DMS79 (cell line): Measurements from ENCODE around the gene RGPD5.
"Not testable (repeated sequence)": the region's sequence is repeated elsewhere in the genome, so short reads cannot be mapped to it uniquely, and the experiment has no call there.

Experiments used
- DNase-seq: peaks from one replicate; lab custom pipeline; 2025; lab: John Stamatoyannopoulos, UW

Gene RGPD5

DNA sequence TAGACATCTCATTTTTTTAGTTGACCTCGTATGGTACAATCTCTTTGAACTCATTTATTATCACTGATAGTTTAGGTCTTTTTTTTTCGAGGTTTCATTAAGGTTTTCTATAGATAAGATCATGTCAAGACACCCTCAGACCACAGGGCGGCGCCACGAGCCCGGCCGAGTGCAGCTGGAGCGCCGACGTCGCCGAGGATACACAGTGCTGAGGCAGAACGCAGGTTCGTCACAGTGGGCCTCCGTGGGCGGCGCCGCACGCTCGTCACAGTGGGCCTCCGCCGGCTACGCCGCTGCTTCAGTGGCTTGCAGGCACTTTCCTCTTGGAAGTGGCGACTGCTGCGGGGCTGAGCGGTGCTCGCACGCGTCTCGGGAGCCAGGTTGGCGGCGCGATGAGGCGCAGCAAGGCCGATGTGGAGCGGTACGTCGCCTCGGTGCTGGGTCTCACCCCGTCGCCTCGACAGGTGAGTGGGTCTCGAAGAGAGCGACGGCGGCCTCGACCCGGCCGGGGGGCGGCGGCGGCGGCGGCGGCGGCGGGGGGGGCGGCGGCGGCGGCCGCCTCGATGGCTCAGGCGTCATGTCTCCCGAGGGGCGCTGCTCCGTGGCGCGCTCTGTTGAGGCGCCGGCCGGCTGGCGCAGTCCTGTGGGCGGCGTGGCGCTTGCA, at the start of gene RGPD5:
RGPD5 (plus strand) TSS at position 232 of the 664 bp plus-strand sequence; CDS start at position 393, 161 bp downstream.
- DNase-seq: not testable (repeated sequence)

DNA sequence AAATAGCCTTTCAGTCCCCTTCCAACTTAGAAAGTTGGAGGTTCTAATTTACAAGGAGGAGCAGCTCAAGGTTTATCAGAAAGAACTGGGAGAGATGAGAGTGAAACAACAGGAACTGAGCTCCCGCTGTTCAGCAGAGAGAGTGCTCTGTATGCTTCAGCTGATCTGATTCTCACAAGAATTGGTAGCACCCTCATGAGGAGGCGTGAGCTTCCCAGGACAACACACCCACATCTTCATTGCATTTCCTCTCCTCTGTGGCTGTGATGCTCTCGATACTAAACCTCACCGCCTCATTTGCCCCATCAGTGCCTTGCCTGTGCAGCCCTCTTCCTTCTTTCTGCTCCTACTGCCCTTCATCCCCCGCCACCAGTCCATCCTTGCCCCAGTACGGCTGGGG, 42.5 kb upstream of the RGPD5 start:
- DNase-seq: not testable (repeated sequence)

DNA sequence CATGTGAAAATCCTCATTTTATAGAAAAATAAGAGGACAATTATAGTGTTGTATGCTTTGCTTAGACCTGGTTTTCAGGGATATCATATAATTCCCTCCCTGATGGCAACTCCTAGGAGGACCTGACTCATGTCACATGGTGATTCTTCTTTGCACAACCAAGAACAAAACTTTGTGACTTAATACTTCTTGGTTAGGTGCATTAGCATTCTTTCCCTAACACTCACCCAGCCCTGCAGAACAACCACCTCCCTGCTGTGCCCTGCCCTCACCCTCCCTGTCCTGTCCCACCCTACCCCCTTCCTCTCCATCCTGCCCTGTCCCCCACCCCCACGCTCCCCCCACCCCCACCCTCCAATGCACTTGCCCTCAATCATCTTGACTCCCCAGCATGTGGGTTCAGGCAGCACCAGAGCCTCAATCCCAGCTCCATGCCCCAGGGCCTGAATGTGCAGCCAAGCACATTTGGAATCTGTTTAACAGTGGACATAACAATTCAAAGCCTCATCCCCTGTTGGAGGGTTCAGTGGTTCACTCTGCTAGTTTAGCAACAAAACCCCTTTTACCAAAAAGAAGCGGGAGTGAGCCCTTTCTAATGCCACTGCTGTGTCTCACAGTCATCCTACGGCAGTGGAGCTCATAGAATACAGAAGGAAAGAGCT, 36.8 kb upstream of the RGPD5 start:
- DNase-seq: not testable (repeated sequence)

DNA sequence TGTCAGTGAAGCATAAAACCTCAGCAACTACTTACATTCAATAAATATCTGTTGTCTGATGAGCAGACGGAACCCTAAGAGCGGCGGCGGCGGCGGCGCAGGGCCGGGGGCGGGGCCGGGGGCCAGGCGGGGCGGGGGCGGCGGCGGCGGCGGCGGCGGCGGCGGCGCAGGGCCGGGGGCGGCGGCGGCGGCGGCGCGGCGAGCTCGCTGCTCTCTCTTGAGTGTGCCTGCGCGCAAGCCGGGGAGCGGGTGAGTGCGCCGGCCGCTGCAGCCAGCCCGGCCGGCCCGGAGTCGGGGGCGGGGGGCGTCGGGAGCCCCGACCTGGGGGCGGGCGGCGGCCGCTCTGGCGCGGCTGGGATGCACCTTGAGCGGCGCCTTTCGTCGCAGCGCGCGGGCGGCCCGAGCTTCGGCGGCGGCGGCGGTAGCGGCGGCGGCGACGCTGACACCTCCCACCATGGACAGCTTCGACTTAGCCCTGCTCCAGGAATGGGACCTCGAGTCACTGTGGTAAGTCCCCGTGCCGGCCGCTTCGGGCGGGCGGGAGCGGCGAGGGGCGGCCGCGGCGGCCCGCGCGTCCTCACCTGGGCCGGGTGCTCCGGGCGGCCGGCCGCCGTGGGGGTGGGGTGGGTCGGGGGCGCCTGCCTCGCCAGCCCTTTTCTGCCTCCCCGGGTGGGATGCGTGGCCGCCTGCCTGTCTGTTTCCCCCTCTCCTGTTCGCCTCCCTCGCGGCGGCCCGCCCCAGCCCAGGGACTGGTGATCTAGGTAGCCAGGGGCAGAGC, 33.7 kb upstream of the RGPD5 start:
- not testable (repeated sequence) for DNase-seq

DNA sequence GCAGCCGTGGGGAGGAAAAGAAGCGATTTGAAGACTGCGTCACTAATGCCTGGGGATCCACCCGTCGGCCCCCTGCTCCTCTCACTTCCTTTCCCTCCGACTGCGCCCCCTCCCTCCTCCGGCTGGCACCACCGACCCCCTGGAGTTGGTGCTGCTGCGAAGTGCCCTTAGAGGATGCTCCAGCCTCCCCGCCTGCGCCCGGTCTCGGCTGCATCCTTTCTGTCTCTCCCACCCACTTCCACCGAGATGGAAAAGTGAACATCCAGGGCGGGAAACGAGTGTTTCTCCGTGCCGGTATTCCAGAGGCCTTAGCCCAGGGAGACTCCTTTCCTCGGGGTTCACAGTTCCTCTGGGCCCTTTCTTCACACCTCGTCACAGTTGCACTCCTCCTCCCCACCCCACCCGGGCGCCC, 33.1 kb upstream of the RGPD5 start:
- not testable (repeated sequence) for DNase-seq

DNA sequence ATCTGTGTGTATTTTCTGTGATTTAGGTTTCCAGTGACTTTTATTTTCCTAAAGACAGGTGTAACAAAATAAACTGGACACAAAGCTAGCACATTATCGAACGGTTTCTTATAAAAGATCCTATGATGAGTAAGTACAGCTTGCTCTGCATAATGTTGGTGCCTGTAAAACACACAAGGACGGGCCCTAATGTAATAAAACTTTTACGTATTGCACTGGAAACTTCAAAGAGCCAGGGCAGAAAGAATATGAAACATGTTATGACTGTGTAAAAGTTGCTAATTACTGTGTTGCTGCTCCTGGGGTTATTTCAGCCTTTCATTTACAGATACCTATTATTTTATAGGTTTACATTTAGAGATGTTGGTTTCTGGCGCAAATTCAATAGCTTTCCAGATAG, 32.1 kb upstream of the RGPD5 start:
- DNase-seq: not testable (repeated sequence)

DNA sequence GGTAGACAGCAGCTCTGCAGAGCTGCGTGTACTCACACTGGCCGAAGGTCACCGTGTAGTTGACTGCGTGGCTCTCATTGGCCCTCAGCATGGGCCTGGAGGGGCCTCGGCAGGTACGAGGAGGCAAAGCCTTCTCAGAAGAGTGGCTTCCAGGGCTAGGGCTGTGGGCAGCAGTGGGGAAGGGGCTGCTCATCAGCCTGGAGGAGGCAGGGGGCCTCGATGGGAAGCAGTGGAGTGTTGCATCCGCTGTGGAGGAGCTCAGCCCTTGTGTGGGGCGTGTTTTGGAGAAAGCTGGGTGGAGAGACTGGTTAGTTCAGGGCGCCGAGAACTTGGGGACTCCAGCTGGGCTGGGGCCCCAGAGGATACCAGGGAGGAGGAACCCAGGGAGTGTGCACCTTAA, 28.0 kb upstream of the RGPD5 start:
- DNase-seq: not testable (repeated sequence)

DNA sequence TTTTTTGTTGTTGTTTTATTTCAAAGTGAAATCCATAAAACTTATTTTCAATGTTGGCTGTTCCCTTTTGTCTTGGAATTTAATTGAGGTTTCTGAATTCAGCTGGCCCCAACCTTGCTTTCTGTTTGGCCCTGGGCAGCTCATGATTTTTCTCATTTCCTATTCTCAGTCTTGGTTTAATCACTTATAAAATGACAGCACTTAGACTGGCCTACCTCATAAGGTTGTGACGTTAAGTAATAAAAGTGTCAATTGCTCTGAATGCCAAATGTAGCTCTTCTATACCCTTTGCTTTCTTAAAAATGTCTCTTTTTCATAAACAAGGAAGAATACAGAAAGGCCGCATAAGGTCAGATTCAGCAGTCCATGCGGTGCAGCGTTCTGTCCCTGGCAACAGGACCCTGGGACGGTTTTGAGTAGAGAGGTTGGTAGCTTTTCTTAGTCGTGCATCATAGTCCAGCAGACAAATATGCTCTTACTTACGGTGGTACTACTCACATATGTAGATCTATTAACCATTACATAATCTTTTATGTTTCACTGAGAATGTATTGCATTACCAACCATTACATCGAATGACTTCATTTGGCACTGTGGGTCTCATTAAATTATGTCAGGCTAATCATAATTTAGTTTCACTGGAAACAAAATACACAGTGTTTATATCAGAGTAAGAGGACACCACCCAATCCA, 27.1 kb upstream of the RGPD5 start:
- not testable (repeated sequence) for DNase-seq

DNA sequence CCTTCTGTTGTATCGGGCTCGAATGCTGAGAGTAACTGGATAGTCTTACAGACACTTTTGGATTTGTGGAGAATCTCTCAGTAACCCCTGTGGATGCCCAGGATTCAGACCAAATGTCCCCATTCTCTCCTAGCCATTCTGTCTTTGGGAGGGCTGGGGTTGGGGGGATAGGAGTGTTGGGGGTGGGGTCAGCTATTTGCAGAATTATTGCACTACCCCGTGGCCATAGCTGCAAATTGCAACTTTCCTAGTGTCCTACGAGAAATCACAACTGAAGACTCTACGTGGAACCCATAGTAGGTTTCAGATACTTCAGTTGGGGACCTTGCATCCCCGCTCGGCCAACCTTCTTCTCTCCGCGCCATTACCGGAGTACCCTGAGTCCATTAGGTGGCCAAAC, 25.2 kb upstream of the RGPD5 start:
- DNase-seq: not testable (repeated sequence)

DNA sequence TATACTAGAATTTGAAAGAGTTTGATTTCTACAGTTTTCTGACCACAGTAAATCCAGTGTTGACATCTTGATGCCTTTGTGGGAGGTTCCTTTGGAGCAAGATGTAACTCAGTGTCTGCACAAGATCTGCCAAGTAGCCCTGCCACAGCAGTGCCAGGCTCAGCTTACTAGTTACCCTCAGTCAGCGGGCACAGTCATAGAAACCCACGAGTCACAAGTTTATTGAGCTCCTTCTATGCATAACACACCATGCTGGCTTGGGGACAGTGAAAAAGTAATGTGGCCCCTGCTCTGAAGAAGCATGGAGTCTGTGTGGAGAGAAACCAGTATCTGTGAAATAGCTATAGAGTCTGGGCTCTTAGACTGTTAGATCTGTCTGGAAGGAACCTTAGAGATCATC, 15.0 kb upstream of the RGPD5 start:
- not testable (repeated sequence) for DNase-seq

DNA sequence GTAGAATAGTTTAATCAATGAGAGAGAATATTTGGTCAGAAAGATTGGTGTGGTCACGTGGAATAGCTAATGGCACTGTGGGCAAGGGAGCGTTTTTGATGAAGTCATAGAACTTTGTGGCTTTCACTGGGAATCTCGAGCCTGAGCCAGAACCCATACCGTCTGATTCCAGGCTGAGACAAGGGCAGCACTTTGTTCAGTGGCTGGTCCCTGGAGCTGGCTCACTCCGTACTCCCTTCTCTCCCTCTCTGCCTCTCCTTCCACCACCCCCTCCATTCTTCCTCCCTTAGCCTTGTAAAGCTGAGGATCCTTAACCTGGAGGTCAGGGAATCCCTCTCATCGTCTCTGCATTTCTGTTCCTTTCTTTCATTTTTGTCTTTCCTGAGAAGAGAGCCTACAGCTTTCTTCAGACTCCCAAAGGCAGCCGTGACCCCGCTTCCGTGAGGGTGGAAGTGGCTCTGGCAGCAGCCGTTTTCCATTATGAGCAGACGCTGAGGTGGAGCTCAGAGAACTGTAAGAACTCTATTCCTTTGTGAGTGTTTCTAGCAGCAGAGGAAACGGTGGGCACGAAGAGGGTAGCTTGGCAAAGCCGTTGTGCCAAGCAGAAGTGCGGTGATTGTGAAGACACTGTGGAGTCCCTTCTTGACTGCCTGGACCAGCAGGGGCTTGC, 12.8 kb upstream of the RGPD5 start:
- DNase-seq: not testable (repeated sequence)

DNA sequence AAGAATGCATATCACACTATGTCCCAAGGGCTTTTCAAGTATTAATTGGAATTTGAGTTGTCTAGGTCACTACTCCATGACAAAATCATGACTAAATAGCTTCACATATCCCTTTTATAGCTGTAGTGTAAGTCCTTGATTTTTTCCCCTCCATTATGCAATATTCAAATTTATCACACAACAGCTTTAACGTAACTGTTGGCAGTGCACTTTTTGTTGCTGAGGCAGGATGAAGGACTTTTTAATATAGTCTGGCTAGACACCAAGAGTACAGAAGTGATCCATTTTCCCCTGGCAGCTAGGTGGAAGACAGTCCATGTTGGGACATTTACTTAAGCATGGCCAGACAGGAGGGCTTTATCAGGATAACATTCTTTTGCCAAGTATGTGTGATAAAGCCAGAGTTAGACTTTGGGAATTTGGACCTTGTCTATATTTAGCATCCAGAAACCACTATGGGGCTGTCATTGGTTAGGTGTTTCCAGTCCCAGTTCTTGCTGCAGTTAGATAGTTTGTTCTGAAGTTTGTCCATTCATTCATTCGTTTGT, 11.6 kb upstream of the RGPD5 start:
- DNase-seq: not testable (repeated sequence)

DNA sequence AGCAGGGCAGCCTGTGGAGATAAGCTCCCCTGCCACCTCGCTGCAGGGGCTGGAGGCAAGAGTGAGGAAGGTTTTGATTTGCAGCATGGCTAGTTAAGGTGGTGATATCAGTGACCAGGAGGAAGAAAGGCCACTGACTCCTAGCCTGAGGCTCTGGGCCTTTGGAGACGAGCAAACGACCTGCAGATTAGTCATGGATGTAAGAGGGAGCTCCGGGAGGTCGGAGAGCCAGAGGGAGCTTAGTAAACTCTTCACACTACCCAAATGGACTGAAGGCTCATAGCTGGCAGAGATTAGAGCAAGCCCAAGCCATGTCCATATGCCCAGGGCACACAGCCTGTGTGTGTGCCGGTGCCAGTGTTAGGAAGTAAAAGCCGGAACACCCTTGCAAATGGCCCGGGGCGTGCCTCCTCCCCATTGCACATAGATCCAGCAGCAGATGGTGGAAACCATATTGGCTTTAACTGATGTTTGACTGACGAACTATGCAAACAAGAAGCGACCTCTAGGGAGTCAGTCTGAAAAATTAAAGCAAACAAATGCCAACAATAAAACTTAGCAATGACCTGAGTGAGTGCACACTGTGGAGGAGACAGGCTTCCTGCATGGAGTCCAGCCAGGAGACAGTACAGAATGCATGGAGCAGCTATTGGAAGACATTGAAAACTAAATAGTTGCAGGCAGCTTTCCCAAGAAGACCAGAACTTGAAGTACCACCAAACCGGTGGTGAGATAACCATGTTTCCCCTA, 2.4 kb upstream of the RGPD5 start:
- not testable (repeated sequence) for DNase-seq

DNA sequence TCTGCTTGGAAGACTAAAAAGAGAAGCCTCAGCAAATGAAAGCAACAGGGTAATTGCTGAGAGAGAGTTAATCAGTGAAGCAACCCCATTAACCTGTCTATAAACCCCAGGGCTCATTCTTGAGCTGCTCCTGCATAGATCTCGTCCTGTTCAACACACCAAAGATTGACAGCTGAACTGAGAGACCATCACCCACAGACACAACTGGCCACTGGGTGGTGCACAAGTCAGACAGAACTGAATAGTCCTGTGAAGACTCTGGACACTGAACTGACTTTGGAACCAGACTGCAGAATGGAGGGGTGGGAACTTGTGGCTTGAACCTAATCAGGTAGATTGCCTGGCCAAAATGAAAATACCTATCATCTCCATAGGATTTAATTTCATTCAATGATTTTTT, 1.4 kb upstream of the RGPD5 start:
- not testable (repeated sequence) for DNase-seq

DNA sequence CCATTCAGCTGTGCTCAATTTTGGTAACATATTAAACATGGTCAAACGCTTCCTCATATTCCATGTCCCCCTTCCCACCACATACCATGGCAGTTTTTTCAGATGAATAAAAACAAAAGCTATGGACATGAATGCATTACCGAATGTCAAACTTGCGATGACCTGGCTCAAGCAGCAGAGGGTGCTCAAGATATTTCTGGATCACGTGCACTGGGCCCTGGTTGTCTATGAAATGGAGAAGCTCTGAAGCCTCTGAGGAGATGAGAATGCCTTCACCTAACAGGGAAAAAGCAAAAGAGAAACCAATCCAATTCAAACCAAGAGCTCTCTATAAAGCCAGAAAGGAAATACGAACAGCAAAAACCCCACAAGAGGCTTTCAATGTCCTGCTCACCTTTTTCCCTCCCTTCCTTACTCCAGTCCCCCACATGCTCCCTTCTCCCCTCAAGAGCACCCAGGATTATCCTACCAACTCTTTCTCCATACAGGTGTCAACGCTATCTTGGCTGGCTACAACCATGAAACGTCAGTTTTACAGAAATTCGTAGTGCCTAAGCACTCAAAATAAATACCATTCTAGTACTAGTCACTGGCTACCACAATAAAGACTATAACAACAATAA, 77.1 kb downstream of the RGPD5 start:
- DNase-seq: not testable (repeated sequence)

DNA sequence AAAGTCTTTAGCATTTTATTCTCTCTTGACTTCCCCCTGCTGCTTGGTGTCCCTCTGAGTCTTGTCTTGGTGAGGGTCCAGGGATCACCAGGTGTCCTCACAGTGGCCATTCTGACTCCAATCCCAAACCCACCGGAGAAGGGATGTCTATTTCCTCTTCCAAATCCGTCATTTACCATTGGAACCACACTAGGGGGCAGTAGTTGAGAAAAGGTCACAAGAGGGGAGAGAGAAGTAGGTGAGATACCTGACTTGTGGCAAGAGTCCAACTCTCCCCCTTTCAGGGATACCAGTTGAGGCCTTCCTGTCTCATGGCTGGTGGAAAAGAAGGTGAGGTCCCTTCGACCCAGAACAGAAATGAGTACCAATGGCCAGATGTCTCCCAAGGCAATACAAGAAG, 82.5 kb downstream of the RGPD5 start:
- DNase-seq: not testable (repeated sequence)

DNA sequence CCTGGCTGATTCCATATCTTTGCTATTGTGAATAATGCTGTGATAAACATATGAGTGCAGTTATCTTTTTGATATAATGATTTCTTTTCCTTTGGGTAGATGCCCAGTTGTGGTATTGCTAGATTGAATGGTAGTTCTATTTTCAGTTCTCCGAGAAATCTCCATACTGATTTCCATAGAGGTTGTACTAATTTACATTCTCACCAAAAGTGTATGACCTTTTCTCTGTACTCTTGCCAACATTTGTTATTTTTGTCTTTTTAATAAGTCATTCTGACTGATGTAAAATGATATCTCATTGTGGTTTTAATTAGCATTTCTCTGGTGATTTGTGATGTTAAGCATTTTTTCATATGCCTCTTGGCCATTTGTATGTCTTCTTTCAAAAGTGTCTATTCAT, 88.0 kb downstream of the RGPD5 start:
- DNase-seq: not testable (repeated sequence)

DNA sequence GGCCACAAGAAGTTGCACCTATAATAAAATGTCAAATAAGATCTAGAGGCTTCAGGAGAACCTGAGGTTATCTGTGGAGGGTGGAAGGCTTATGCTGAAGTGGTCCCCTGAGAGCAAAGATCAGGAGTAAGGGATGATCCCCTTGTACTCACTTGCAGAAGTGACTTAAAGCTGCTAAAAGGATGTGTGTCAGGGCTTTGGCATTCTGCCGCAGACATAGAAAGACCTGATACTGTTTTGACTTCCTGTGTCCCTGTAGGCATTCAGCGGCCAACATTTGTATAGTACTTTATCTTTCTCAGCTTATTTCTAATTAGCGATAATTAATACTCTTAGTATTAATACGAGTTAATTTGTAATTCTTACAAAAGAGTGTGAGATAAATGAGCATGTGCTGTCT, 94.3 kb downstream of the RGPD5 start:
- not testable (repeated sequence) for DNase-seq

DNA sequence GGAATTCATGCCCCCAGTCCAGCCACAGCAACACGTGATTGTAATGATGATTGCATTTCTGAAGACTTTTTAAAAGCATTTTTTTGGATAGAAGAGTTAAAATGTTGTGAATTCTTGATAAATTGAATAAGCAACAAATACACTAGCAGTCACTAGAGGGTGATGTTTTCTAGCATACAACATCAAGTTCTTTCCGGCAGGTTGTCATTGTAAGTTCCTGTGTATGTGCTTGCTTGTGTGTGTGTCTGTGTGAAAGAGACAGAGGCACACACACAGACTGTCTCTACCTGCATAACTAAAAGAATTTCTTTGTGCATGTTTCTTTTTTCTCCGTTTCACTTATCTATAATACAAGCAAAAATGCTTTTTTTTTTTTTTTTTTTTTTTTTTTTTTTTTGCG, 95.8 kb downstream of the RGPD5 start:
- DNase-seq: not testable (repeated sequence)

DNA sequence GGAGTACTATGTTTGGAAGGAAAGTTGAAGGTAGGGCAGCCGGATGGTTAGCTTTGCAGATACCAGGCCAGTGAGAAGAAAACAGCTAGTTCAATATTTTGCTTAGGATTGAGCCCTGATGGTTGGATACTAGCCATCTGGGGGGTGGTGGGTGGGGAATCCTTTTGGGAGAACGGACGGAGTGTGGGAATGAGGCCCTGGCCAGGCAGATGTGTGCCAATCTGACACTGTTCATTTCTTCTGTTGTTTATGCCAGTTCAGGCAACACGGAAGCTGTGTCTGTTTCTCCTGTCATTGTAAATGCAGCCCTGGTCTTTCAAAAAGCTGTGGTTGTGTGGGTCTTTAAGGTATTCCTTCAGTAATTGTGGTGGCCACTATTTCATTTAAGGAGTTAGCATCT, 96.9 kb downstream of the RGPD5 start:
- DNase-seq: not testable (repeated sequence)
